DOHH2 (cell line): ENCODE results near the gene AP3B1.
A peak's percentile ranks its signal among the peaks of the same experiment; 100 is the strongest.

ENCODE experiments used
- H3F3A ChIP-seq: fragments of 200-600 bp; sonication (generic), shearing (Covaris generic); 2 replicates; pipeline ENCODE4 v1.6.0; 2016; ENCODE audit warnings: antibody characterized with exemption, mild to moderate bottlenecking; ENCODE audit not compliant: control insufficient read depth, insufficient read depth
- H3K27ac ChIP-seq: fragments of 200-600 bp; sonication (generic); 2 replicates; pipeline ENCODE4 v1.5.1; 2014; ENCODE audit warnings: low read depth, mild to moderate bottlenecking, low read length, moderate library complexity
- H3K27me3 ChIP-seq: fragments of 200-600 bp; sonication (generic); 2 replicates; pipeline ENCODE4 v1.6.1; 2014; ENCODE audit warnings: mild to moderate bottlenecking, low read length, mixed read lengths; ENCODE audit not compliant: control insufficient read depth
- H3K36me3 ChIP-seq: fragments of 200-600 bp; sonication (generic); 2 replicates; pipeline ENCODE4 v1.6.1; 2014; ENCODE audit warnings: mild to moderate bottlenecking, low read length, moderate library complexity, mixed read lengths; ENCODE audit not compliant: control insufficient read depth
- H3K4me1 ChIP-seq: fragments of 200-600 bp; sonication (generic); 2 replicates; pipeline ENCODE4 v1.6.1; 2014; ENCODE audit warnings: mild to moderate bottlenecking, low read length, mixed read lengths; ENCODE audit not compliant: control insufficient read depth
- H3K4me2 ChIP-seq: fragments of 200-600 bp; sonication (generic); 2 replicates; pipeline ENCODE4 v1.6.0; 2014; ENCODE audit warnings: mild to moderate bottlenecking, low read length, moderate library complexity
- H3K4me3 ChIP-seq: fragments of 200-600 bp; sonication (generic); 2 replicates; pipeline ENCODE4 v1.5.1; 2014; ENCODE audit warnings: mild to moderate bottlenecking, low read length, mixed read lengths
- H3K79me2 ChIP-seq: fragments of 200-600 bp; sonication (generic); 2 replicates; pipeline ENCODE4 v1.6.1; 2014; ENCODE audit warnings: mild to moderate bottlenecking, low read length, mixed read lengths; ENCODE audit not compliant: control insufficient read depth
- H3K9me2 ChIP-seq: fragments of 200-600 bp; sonication (generic); replicated peaks from 2 replicates; pipeline ENCODE4 v1.6.1; 2014; ENCODE audit warnings: mild to moderate bottlenecking, low read length, mixed read lengths; ENCODE audit not compliant: control insufficient read depth
- H3K9me3 ChIP-seq: fragments of 200-600 bp; sonication (generic); 2 replicates; pipeline ENCODE4 v1.6.1; 2014; ENCODE audit warnings: antibody characterized with exemption, low read length, mixed read lengths; ENCODE audit not compliant: control insufficient read depth, insufficient read depth
- H4K20me1 ChIP-seq: fragments of 200-600 bp; sonication (generic); 2 replicates; pipeline ENCODE4 v1.6.0; 2014; ENCODE audit warnings: low read depth, mild to moderate bottlenecking, antibody characterized with exemption, low read length, moderate library complexity; ENCODE audit not compliant: control insufficient read depth, insufficient read depth
- CTCF ChIP-seq: fragments of 200-600 bp; sonication (generic); IDR thresholded peaks from one replicate; pipeline ENCODE4 v1.5.1; 2014; ENCODE audit warnings: antibody characterized with exemption, mild to moderate bottlenecking, low read depth, low read length; ENCODE audit not compliant: poor library complexity, severe bottlenecking
- EZH2phosphoT487 ChIP-seq: fragments of 200-600 bp; sonication (generic); IDR thresholded peaks from 2 replicates; pipeline ENCODE4 v1.6.1; 2017; ENCODE audit warnings: borderline replicate concordance, mild to moderate bottlenecking, antibody characterized with exemption, low read length, moderate library complexity, mixed read lengths

AP3B1 gene, protein sequence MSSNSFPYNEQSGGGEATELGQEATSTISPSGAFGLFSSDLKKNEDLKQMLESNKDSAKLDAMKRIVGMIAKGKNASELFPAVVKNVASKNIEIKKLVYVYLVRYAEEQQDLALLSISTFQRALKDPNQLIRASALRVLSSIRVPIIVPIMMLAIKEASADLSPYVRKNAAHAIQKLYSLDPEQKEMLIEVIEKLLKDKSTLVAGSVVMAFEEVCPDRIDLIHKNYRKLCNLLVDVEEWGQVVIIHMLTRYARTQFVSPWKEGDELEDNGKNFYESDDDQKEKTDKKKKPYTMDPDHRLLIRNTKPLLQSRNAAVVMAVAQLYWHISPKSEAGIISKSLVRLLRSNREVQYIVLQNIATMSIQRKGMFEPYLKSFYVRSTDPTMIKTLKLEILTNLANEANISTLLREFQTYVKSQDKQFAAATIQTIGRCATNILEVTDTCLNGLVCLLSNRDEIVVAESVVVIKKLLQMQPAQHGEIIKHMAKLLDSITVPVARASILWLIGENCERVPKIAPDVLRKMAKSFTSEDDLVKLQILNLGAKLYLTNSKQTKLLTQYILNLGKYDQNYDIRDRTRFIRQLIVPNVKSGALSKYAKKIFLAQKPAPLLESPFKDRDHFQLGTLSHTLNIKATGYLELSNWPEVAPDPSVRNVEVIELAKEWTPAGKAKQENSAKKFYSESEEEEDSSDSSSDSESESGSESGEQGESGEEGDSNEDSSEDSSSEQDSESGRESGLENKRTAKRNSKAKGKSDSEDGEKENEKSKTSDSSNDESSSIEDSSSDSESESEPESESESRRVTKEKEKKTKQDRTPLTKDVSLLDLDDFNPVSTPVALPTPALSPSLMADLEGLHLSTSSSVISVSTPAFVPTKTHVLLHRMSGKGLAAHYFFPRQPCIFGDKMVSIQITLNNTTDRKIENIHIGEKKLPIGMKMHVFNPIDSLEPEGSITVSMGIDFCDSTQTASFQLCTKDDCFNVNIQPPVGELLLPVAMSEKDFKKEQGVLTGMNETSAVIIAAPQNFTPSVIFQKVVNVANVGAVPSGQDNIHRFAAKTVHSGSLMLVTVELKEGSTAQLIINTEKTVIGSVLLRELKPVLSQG

GRCh38 chr5:78294248-78295034 lies at the start of gene AP3B1:
AP3B1 (minus strand) TSS chr5:78294698; CDS start chr5:78294579, 119 bp downstream.
- TF ChIP-seq CTCF (no peak), EZH2phosphoT487 (no peak)
- H3K9me3 ChIP-seq, result no peaks in the 10 kb centered on the region
- no peaks in the 10 kb centered on the region for H3K9me2 ChIP-seq
- H3K4me1 ChIP-seq, result peaks cover 35% of the 10 kb centered on the region
- H3K4me2 ChIP-seq, result peak within 1 kb of the TSS; percentile 82
- H3K36me3 ChIP-seq, result peaks cover 8% of the 10 kb centered on the region; the same call in 1 of the 2 replicates
- no peaks in the 10 kb centered on the region for H4K20me1 ChIP-seq
- peaks cover 45% of the 10 kb centered on the region for H3K79me2 ChIP-seq
- H3K4me3 ChIP-seq, result peak within 1 kb of the TSS; percentile 89
- H3K27ac ChIP-seq, result peak within 1 kb of the TSS; percentile 41
- peaks cover 2% of the 10 kb centered on the region; the same call in 1 of the 2 replicates for H3F3A ChIP-seq
- H3K27me3 ChIP-seq, result no peaks in the 10 kb centered on the region

DNA sequence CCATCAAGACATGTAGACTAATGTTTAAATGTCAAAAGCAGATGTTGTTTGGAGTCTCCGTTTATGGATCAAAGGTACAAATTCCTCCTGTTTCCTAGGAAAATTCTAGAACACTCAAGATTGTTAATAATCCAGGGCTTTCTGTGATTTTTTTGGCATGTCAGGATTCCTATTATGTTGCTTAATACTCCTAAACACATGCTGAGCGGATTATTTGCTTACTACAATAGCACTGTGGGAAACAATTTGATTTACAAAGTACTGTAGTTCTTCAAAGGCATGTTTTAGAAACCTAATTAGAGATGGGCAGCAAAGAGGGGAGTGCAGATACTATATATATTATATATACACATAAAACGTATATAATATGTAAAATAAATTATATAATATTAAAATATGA lies 46.9 kb upstream of the AP3B1 start:
- H4K20me1 ChIP-seq, result no peaks in the 10 kb centered on the region
- no peak overlapping the region for H3K27ac ChIP-seq
- H3K4me2 ChIP-seq, result no peak overlapping the region
- no peaks in the 10 kb centered on the region for H3K79me2 ChIP-seq
- no peaks in the 10 kb centered on the region for H3K36me3 ChIP-seq
- no peaks in the 10 kb centered on the region for H3K9me3 ChIP-seq
- no peaks in the 10 kb centered on the region for H3F3A ChIP-seq
- TF ChIP-seq EZH2phosphoT487 (no peak), CTCF (no peak)
- H3K27me3 ChIP-seq, result no peaks in the 10 kb centered on the region
- no peaks in the 10 kb centered on the region for H3K9me2 ChIP-seq
- H3K4me1 ChIP-seq, result no peaks in the 10 kb centered on the region
- no peak overlapping the region for H3K4me3 ChIP-seq

GRCh38 chr5:78339617-78340436 lies 45.3 kb upstream of the AP3B1 start:
- Histone ChIP-seq H3K27ac (no peak overlapping the region), H3K4me3 (no peak overlapping the region), H3K4me2 (no peak overlapping the region), H3K9me3 (no peaks in the 10 kb centered on the region), H3K27me3 (no peaks in the 10 kb centered on the region), H4K20me1 (no peaks in the 10 kb centered on the region), H3K4me1 (no peaks in the 10 kb centered on the region), H3F3A (no peaks in the 10 kb centered on the region), H3K79me2 (no peaks in the 10 kb centered on the region), H3K36me3 (no peaks in the 10 kb centered on the region), H3K9me2 (no peaks in the 10 kb centered on the region)
- TF ChIP-seq CTCF (no peak), EZH2phosphoT487 (no peak)
